ENCODE results near the gene EIF2D. TPM values are rescaled to one million over a fixed set of nuclear protein-coding genes. Genes with fewer than 3 reads are reported as not detected.
"Not testable (repeated sequence)": the region's sequence is repeated elsewhere in the genome, so short reads cannot be mapped to it uniquely, and the experiment has no call there.

EIF2D gene
- total RNA-seq, 1 donor from 2014 or later: 45.6 TPM

GRCh38 chr1:206635978-206636345 lies 23.7 kb upstream of the EIF2D start:
- H3K4me3 ChIP-seq (ENCODE audit: low read depth, low read length): peak overlapping the region; percentile 97
- no peak for TF ChIP-seq CTCF (conservative IDR thresholded peaks at IDR 0.05; ENCODE audit: low read depth, low read length)
- no peak for DNase-seq (ENCODE audit: low read depth)

DNA sequence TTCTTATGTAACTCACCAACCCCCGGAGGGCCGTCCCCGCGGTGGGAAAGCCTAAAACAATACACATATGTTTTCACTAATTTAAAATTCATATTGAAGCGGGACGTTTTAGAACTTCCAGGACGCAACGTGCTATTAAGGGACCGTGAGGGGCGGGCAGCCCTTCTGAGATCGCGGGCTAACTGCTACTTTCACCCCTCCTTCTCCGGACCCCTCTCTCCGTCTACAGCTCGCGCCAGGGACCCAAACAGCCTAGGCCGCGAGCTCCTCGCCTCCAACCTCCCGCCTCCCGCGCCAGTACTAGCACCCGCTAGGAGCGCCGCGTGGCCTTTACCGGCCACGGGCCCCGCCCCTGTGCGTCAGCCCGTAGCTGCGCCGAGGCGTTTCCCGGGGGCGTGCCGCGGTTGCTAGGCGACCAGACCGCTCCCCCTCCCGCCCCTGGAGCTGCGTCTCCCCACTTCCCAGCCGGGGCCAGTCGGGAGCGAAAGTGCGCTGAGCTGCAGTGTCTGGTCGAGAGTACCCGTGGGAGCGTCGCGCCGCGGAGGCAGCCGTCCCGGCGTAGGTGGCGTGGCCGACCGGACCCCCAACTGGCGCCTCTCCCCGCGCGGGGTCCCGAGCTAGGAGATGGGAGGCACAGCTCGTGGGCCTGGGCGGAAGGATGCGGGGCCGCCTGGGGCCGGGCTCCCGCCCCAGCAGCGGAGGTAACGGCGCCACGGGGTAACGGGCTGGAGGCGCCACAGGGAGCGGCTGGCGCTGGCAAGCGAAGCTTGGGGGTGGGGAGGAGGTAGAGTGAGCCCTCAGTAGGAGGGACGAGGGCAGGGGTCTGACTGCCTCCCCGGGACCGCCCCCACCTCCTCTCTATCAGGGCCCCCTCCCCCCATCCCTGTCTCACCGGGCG lies 23.1 kb upstream of the EIF2D start, which contains the start of gene DYRK3:
Gene DYRK3 (plus strand): TSS at position 457 of the 898 bp plus-strand sequence. CDS start 168 bp downstream, at position 625.
- H3K4me3 ChIP-seq (ENCODE audit: low read depth, low read length): peak within 1 kb of the TSS; percentile 97
- no peak for DNase-seq (ENCODE audit: low read depth)
- no peak for TF ChIP-seq CTCF (conservative IDR thresholded peaks at IDR 0.05; ENCODE audit: low read depth, low read length)

DNA sequence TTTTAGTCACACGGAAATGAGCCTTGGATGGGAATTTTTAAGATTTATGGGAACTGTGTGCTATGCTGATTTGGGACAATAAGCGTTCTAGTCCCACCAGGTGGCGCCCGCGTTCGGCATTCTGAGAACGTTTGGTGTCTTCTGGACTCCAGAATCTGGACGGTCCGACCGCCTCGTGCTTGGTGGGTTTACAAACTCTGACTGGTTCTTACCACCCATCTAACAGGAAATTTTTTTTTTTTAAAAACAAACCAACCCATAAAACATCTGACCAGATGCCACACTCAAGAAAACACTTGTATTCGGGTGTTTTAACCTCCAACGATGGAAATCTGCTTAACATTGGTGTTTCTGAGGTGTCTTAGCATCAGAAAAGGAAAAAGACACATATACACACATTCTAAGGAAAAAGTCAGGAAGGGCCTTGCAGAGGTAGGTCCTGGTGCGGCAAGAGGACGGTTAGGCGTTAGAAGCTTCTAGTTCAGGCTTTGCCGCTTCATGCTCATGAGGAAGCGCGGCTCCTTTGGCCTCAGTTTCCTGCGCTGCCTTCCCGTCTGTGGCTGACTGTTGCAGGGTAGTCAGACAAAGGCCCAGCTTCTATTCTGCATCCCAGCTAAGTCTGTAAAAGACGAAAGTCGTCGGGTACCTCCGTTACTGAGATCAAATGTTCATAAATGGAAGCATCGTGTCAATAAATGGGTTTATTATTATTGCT lies 22.3 kb upstream of the EIF2D start:
- peak overlapping the region; percentile 97 for H3K4me3 ChIP-seq (ENCODE audit: low read depth, low read length)
- peak; percentile 85 for TF ChIP-seq CTCF (conservative IDR thresholded peaks at IDR 0.05; ENCODE audit: low read depth, low read length)
- no peak for DNase-seq (ENCODE audit: low read depth)

DNA sequence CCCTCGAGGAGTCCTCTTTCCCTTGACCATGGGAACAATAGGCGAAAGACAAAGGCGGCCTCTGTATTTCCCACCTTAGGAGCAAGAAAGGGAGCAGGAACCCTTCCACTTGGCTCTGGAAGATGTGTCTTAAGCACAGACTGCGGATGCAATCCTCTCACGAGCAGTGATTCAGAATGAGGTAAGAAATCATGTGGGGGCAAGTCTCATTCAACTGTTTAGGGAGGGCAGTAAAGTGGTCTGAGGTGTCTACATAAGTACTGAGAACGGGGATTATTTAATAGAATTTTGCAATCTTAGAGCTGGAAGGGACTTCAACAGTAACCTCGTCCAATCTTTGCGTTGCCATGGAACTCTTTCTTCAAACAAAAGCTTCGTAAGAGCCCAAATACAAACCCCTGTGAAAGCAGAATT lies 21.4 kb upstream of the EIF2D start:
- no peak overlapping the region for H3K4me3 ChIP-seq (ENCODE audit: low read depth, low read length)
- peak; percentile 74 for DNase-seq (ENCODE audit: low read depth)
- TF ChIP-seq CTCF (conservative IDR thresholded peaks at IDR 0.05; ENCODE audit: low read depth, low read length): no peak

DNA sequence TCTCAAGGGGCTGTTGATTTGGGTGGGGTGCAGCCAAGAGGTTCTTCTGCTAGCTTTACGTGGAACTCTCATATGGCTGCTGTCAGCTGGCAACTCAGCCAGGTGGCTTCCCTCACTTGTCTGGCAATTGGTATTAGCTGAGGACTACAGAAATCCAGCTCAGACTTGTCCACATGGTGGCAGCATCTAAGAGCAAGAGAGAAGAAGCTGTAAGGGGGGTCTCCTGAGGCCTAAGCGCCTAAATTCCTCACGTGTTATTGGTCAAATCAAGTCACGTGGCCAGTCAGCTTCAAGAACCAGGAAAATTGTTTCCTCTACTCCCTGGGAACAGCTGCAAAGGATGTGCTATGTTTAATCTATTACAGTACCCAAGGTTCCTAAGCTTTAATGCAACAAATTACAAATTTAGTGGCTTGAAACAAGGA lies 18.8 kb upstream of the EIF2D start:
- no peak for DNase-seq (ENCODE audit: low read depth)
- peak; percentile 81 for TF ChIP-seq CTCF (conservative IDR thresholded peaks at IDR 0.05; ENCODE audit: low read depth, low read length)
- H3K4me3 ChIP-seq (ENCODE audit: low read depth, low read length): no peak overlapping the region

- H3K4me3 ChIP-seq (ENCODE audit: low read depth, low read length): no peak overlapping the region
- DNase-seq (ENCODE audit: low read depth): no peak
- no peak for TF ChIP-seq CTCF (conservative IDR thresholded peaks at IDR 0.05; ENCODE audit: low read depth, low read length)
Measured at GRCh38 chr1:206628916-206629315, 16.7 kb upstream of the EIF2D start.

- DNase-seq (ENCODE audit: low read depth); H3K4me3 ChIP-seq (ENCODE audit: low read depth, low read length): not testable (repeated sequence)
Measured at GRCh38 chr1:206626396-206626795, 14.1 kb upstream of the EIF2D start.
